ENCODE data around the gene ADK. TPM values are rescaled to one million over a fixed set of nuclear protein-coding genes. Genes with fewer than 3 reads are reported as not detected.
"Not testable (repeated sequence)": the region's sequence is repeated elsewhere in the genome, so short reads cannot be mapped to it uniquely, and the experiment has no call there.

ADK gene
- total and polyA plus RNA-seq, 10 donors: 11.1 to 40.5 (median 32.1) TPM

DNA sequence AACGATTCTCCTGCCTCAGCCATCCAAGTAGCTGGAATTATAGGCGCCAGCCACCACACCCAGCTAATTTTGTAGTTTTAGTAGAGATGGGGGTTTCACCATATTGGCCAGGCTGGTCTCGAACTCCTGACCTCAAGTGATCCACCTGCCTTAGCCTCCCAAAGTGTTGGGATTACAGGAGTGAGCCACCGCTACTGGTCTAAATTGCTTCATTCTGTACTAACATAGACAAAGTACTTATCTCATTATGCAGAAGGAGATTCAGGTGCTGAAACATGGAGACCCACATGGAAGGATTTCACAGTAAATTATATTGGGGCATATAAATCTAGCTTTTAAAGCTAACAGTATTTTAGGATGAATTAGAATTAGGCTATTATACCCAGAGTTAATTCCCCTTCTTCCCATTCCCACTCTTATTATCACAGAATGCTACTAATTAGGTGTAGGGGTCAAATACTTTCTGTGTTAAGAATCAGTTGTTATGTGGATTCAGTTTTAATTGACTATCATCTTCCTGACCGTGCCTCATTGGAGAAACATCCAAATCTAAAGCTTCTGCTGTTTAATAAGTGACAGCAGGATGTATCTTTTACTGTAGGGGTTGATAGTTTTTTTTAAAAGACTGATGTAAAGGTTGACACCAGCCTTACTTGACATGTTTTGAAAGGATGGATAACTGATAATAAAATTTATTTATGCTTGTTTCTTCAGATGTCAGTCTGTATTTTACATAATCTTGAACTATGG, 27.2 kb downstream of the ADK start:
- WGBS, 5 donors: 87 to 95% (median 93%) methylated on average over 5 of the region's 5 CpGs

DNA sequence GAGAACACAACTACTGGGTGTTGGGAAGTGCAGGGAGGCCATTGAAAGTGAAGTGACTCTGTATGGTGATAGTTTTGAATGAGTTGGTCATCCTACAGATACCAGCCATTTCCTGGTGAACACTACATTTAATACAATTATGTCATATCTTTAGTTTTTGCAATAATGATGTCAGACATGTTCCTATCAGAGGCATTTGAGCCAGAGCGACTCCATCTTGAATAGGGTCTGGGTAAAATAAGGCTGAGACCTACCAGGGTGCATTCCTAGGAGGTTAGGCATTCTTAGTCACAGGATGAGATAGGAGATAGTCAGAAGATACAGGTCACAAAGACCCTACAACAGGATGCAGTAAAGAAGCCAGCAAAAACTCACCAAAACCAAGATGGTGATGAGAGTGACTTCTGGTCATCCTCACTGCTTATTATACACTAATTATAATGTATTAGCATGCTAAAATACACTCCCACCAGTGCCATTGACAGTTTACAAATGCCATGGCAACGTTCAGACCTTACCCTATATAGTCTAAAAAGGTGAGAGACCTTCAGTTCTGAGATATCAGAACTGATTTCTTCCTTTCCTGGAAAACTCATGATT, 28.2 kb downstream of the ADK start:
- H3K9me3 ChIP-seq: no peaks in the 10 kb centered on the region
- peaks cover 14 to 74% (median 37%) of the 10 kb centered on the region in 6 donors for H3K4me1 ChIP-seq
- WGBS, 5 donors: 73 to 96% (median 91%) methylated on average over 2 of the region's 2 CpGs
- no peaks in the 10 kb centered on the region for H3K27me3 ChIP-seq (replicated peaks in 1 of 7)
- peak overlapping the region in 1 of 8 donors; percentile 4 for H3K27ac ChIP-seq
- no peak for DNase-seq
- intact Hi-C loops (cut with DNase I; ENCODE audit: low total_unique reads): no loop called here
- no peak overlapping the region for H3K4me3 ChIP-seq
- TF ChIP-seq, protein P1, sequence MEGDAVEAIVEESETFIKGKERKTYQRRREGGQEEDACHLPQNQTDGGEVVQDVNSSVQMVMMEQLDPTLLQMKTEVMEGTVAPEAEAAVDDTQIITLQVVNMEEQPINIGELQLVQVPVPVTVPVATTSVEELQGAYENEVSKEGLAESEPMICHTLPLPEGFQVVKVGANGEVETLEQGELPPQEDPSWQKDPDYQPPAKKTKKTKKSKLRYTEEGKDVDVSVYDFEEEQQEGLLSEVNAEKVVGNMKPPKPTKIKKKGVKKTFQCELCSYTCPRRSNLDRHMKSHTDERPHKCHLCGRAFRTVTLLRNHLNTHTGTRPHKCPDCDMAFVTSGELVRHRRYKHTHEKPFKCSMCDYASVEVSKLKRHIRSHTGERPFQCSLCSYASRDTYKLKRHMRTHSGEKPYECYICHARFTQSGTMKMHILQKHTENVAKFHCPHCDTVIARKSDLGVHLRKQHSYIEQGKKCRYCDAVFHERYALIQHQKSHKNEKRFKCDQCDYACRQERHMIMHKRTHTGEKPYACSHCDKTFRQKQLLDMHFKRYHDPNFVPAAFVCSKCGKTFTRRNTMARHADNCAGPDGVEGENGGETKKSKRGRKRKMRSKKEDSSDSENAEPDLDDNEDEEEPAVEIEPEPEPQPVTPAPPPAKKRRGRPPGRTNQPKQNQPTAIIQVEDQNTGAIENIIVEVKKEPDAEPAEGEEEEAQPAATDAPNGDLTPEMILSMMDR (IDR thresholded peaks at IDR 0.05 in 8 of 11, conservative IDR thresholded peaks at IDR 0.05 in 3 of 11): no peak
- TF ChIP-seq POLR2AphosphoS5 (IDR thresholded peaks at IDR 0.05) (no peak), POLR2A (IDR thresholded peaks at IDR 0.05) (no peak)
- no peaks in the 10 kb centered on the region for H3K36me3 ChIP-seq

More for the DNA sequence above, 27.2 kb downstream of the ADK start:
- no peaks in the 10 kb centered on the region for H3K9me3 ChIP-seq
- intact Hi-C loops (cut with DNase I; ENCODE audit: low total_unique reads): no loop called here
- peak overlapping the region in 2 of 8 donors; percentile 27 to 96 for H3K27ac ChIP-seq
- no peaks in the 10 kb centered on the region for H3K36me3 ChIP-seq
- no peak for TF ChIP-seq POLR2A (IDR thresholded peaks at IDR 0.05)
- TF ChIP-seq, protein P1 (IDR thresholded peaks at IDR 0.05 in 8 of 11, conservative IDR thresholded peaks at IDR 0.05 in 3 of 11): no peak
- TF ChIP-seq POLR2AphosphoS5 (IDR thresholded peaks at IDR 0.05): no peak
- no peak for DNase-seq
- H3K4me1 ChIP-seq: peaks cover 14 to 78% (median 37%) of the 10 kb centered on the region in 6 donors
- H3K4me3 ChIP-seq: no peak overlapping the region
- no peaks in the 10 kb centered on the region for H3K27me3 ChIP-seq (replicated peaks in 1 of 7)

DNA sequence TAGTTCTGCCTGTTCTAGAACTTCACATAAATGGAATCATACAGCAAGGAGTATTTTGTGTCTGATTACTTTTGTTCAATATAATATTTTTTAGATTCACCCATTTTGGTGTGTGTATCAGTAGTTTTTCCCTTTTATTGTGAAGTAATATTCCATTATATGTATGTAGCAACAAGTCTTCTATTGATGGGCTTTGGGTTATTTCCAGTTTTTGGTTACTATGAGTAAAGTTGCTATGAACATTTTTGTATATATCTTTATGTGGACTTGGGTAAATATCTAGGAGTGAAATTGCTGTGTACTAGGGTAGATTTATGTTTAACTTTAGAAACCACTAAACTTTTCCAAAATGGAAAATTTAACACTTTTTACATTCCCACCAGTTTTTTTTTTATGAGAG, 35.7 kb downstream of the ADK start:
- H3K27me3 ChIP-seq (replicated peaks in 1 of 7): no peaks in the 10 kb centered on the region
- no peak for TF ChIP-seq POLR2A (IDR thresholded peaks at IDR 0.05)
- TF ChIP-seq, protein P1 (IDR thresholded peaks at IDR 0.05 in 8 of 11, conservative IDR thresholded peaks at IDR 0.05 in 3 of 11): no peak
- TF ChIP-seq POLR2AphosphoS5 (IDR thresholded peaks at IDR 0.05): no peak
- no peak overlapping the region for H3K27ac ChIP-seq
- intact Hi-C loops (cut with DNase I; ENCODE audit: low total_unique reads): no loop called here
- peaks cover 8 to 64% (median 23%) of the 10 kb centered on the region in 6 donors for H3K4me1 ChIP-seq
- DNase-seq: no peak
- H3K4me3 ChIP-seq: no peak overlapping the region
- H3K9me3 ChIP-seq: no peaks in the 10 kb centered on the region
- no peaks in the 10 kb centered on the region for H3K36me3 ChIP-seq

DNA sequence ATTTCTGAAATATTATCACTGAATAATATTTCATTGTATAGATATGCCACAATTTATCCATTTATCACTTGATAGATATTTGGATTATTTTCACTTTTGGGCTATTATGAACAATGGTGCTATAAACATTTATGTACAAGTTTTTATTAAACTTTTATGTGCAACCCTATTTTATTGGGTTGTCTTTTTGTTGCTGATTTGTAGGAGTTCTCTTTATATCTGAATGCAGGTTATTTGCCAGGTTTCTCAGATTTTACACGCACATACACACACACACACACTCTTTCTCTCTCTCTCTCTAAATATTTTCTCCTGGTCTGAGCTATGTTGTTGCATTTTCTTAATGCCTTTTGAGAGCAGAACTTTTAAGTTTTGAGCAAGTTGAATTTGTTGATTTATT, 36.2 kb downstream of the ADK start:
- Histone ChIP-seq H3K27ac (no peak overlapping the region), H3K36me3 (no peaks in the 10 kb centered on the region), H3K27me3 (replicated peaks in 1 of 7) (no peaks in the 10 kb centered on the region), H3K4me3 (no peak overlapping the region), H3K9me3 (no peaks in the 10 kb centered on the region), H3K4me1 (peaks cover 8 to 64% (median 25%) of the 10 kb centered on the region in 6 donors)
- no peak for DNase-seq
- intact Hi-C loops (cut with DNase I; ENCODE audit: low total_unique reads): no loop called here
- 93 to 100% (median 95%) methylated on average over 1 of the region's 1 CpG for WGBS, 5 donors
- TF ChIP-seq POLR2A (IDR thresholded peaks at IDR 0.05) (no peak), POLR2AphosphoS5 (IDR thresholded peaks at IDR 0.05) (no peak)
- TF ChIP-seq, protein P1 (IDR thresholded peaks at IDR 0.05 in 8 of 11, conservative IDR thresholded peaks at IDR 0.05 in 3 of 11): no peak

DNA sequence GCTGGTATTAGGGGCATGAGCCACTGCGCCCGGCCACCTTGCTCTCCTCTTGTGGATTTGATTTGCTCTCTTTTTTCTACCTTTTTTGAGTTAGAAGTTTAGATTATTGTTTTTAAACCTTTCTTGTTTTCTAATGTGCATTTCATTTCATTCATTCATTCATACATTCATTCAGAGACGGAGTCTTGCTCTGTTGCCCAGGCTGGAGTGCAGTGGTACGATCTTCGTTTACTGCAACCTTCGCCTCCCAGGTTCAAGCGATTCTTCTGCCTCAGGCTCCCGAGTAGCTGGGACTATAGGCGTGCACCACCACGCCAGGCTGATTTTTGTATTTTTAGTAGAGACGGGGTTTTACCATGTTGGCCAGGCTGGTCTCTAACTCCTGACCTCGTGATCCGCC, 37.6 kb downstream of the ADK start:
- not testable (repeated sequence) for H3K27ac ChIP-seq
- WGBS, 5 donors: 94 to 98% (median 95%) methylated on average over 13 of the region's 13 CpGs

More for the DNA sequence above, 37.6 kb downstream of the ADK start:
- DNase-seq; H3K36me3 ChIP-seq; H3K9me3 ChIP-seq; H3K27me3 ChIP-seq (replicated peaks in 1 of 7); intact Hi-C loops (cut with DNase I; ENCODE audit: low total_unique reads); H3K4me3 ChIP-seq: not testable (repeated sequence)
- peaks cover 8 to 76% (median 30%) of the 10 kb centered on the region in 6 donors for H3K4me1 ChIP-seq
